ENCODE results near the gene C1orf74. TPM values are rescaled to one million over a fixed set of nuclear protein-coding genes. Genes with fewer than 3 reads are reported as not detected.

C1orf74 gene
- total RNA-seq, 1 experiment from 2014 or later, result 5.6 TPM

DNA sequence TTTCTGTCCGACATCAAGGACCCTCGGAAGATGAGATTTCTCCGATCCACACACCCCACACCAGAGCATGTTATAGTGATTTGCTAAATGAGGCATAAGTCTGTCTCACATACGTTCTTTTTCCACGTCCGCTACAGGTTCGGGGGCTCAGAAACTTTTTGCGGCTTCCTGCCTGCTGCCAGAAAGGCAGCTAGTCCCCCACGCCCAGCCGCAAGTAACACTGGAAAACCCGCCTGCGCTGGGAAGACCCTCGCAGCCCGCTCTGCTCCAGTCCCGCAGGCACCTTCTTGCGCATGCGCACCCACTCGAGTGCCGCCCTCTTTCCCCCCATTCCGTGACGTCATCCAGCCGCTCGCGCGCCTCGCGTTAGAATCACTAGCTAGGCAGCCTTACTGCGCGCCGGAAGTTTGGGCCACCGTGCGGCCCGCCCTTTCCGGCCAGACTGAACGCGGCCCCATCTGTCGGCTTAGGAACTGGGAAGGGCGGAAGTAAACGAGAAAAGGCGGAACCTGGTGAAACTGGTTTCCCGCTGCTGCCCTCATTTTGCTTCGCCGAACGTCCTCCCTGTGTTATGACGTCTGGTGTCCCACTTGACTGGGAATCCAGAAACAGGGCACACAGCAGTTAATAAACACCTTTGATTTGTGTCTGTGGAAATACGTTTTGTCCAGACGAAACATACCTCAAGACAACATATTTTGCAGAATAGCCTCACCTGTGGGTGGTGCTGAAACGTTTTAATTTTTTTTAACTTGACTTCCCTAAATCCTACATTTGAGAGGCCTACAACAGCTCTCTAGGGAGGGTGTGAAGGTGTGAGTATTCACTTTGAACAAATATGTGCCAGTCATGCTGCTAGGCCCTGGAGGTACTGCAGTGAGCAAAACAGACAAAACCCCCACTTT is at the start of gene C1orf74 (continued):
- TF ChIP-seq, protein P1, sequence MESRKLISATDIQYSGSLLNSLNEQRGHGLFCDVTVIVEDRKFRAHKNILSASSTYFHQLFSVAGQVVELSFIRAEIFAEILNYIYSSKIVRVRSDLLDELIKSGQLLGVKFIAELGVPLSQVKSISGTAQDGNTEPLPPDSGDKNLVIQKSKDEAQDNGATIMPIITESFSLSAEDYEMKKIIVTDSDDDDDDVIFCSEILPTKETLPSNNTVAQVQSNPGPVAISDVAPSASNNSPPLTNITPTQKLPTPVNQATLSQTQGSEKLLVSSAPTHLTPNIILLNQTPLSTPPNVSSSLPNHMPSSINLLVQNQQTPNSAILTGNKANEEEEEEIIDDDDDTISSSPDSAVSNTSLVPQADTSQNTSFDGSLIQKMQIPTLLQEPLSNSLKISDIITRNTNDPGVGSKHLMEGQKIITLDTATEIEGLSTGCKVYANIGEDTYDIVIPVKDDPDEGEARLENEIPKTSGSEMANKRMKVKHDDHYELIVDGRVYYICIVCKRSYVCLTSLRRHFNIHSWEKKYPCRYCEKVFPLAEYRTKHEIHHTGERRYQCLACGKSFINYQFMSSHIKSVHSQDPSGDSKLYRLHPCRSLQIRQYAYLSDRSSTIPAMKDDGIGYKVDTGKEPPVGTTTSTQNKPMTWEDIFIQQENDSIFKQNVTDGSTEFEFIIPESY (IDR thresholded peaks at IDR 0.05; ENCODE audit: extremely low read depth, insufficient replicate concordance, low read length), result peak; percentile 96
- no peak for TF ChIP-seq ZNF274 (IDR thresholded peaks at IDR 0.05; ENCODE audit: low read depth, low read length)
- TF ChIP-seq EZH2phosphoT487 (IDR thresholded peaks at IDR 0.05; ENCODE audit: borderline replicate concordance), result no peak
- TF ChIP-seq EZH2 (IDR thresholded peaks at IDR 0.05), result no peak

DNA sequence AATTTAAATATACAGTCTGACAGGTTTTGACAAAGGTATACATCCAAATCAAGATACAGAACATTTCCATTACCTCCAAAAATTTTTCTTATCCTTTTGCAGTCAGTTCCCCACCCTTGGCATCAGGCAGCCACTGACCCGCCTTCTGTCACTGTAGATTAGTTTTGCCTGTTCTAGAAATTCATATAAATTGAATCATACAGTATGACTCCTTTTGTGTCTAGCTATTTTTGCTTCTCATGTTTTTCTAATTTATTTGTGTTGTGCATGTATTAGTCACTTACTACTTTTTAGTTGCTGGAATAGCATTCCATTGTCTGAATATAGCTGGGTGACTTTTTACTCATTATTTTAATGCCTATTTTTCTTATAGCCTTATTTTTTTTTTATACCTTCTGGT is 47.3 kb upstream of the C1orf74 start:
- Histone ChIP-seq H3K27me3 (ENCODE audit: insufficient read depth, low read length) (no peaks in the 10 kb centered on the region), H3K9ac (ENCODE audit: low read length) (no peak overlapping the region), H3K9me2 (ENCODE audit: insufficient read depth) (no peaks in the 10 kb centered on the region), H3K36me3 (ENCODE audit: control insufficient read depth in 1 of 2, insufficient read depth in 2 of 2, low read length in 2 of 2) (peaks cover 42 to 44% of the 10 kb centered on the region in 2 experiments), H3K9me3 (ENCODE audit: control insufficient read depth in 1 of 2, insufficient read depth in 1 of 2, low read depth in 1 of 2, low read length in 2 of 2) (no peaks in the 10 kb centered on the region), H3K4me2 (ENCODE audit: low read length) (no peak overlapping the region), H2AFZ (ENCODE audit: low read depth, low read length, poor library complexity, severe bottlenecking) (no peak overlapping the region), H3K4me3 (replicated peaks in 1 of 2; ENCODE audit: low read depth in 1 of 2, low read length in 2 of 2) (no peak overlapping the region), H3K27ac (ENCODE audit: low read depth, low read length) (no peak overlapping the region), H3K4me1 (ENCODE audit: control insufficient read depth in 1 of 2, insufficient read depth in 2 of 2, low read length in 2 of 2) (peaks cover 0 to 26% of the 10 kb centered on the region in 2 experiments; a peak in 1 of 4 replicates), H4K20me1 (ENCODE audit: insufficient read depth) (no peaks in the 10 kb centered on the region), H3K79me2 (ENCODE audit: insufficient read depth, low read length) (peaks cover 41% of the 10 kb centered on the region)
- BruUV-seq (replicated peaks), result no TSS peak
- ATAC-seq (no peak), DNase-seq (ENCODE audit: low read depth, low spot score) (no peak)
- intact Hi-C loops (cut with micrococcal nuclease), result no loop called here
- ChIA-PET CTCF (no interaction called here), POLR2A (no interaction called here), RAD21 (ENCODE audit: low non-redundant PET in 1 of 2, low total read pairs in 2 of 2, uncharacterized antibody in 2 of 2, unreplicated experiment in 2 of 2) (no interaction called here)
- no peak for TF ChIP-seq POLR2AphosphoS5 (IDR thresholded peaks at IDR 0.05; ENCODE audit: low read depth, low read length)
- TF ChIP-seq, protein P1 (IDR thresholded peaks at IDR 0.05; ENCODE audit: extremely low read depth, insufficient replicate concordance, low read length), result no peak
- TF ChIP-seq, protein P2, sequence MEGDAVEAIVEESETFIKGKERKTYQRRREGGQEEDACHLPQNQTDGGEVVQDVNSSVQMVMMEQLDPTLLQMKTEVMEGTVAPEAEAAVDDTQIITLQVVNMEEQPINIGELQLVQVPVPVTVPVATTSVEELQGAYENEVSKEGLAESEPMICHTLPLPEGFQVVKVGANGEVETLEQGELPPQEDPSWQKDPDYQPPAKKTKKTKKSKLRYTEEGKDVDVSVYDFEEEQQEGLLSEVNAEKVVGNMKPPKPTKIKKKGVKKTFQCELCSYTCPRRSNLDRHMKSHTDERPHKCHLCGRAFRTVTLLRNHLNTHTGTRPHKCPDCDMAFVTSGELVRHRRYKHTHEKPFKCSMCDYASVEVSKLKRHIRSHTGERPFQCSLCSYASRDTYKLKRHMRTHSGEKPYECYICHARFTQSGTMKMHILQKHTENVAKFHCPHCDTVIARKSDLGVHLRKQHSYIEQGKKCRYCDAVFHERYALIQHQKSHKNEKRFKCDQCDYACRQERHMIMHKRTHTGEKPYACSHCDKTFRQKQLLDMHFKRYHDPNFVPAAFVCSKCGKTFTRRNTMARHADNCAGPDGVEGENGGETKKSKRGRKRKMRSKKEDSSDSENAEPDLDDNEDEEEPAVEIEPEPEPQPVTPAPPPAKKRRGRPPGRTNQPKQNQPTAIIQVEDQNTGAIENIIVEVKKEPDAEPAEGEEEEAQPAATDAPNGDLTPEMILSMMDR (IDR thresholded peaks at IDR 0.05 in 2 of 3, conservative IDR thresholded peaks at IDR 0.05 in 1 of 3; ENCODE audit: borderline replicate concordance in 1 of 3, insufficient read depth in 1 of 3, low read depth in 2 of 3, low read length in 2 of 3), result no peak
- TF ChIP-seq EZH2 (IDR thresholded peaks at IDR 0.05), result no peak
- TF ChIP-seq TCF7L2 (IDR thresholded peaks at IDR 0.05; ENCODE audit: borderline replicate concordance, extremely low read depth, insufficient read depth, insufficient read length), result no peak
- TF ChIP-seq JUND (IDR thresholded peaks at IDR 0.05), result no peak
